AG09319 (cell line): Measurements from ENCODE around the gene LSM14B.

ENCODE experiments used
- DNase-seq: peaks from one replicate; pipeline ENCODE4 v3.0.0-alpha.2; 2010; ENCODE audit warnings: low read depth; ENCODE audit errors: extremely low read depth
- CTCF ChIP-seq: IDR thresholded peaks from 2 replicates; pipeline ENCODE4 v1.5.1; 2011; ENCODE audit warnings: low read depth, mild to moderate bottlenecking, inconsistent platforms, low read length, moderate library complexity

Gene LSM14B

GRCh38 chr20:62120365-62120762 is 1.9 kb upstream of the LSM14B start:
- no peak for DNase-seq
- no peak for TF ChIP-seq CTCF

GRCh38 chr20:62120990-62121775 is 1.1 kb upstream of the LSM14B start:
- DNase-seq, result no peak
- no peak for TF ChIP-seq CTCF

GRCh38 chr20:62122654-62123449 is 577 bp downstream of the LSM14B start:
- no peak for TF ChIP-seq CTCF
- no peak for DNase-seq

- no peak for DNase-seq
Observed at GRCh38 chr20:62123450-62124118, 1.3 kb downstream of the LSM14B start.

GRCh38 chr20:62126141-62126540 is 3.9 kb downstream of the LSM14B start:
- no peak for DNase-seq
- no peak for TF ChIP-seq CTCF

More at GRCh38 chr20:62123450-62124118, 1.3 kb downstream of the LSM14B start:
- TF ChIP-seq CTCF, result no peak

GRCh38 chr20:62127799-62128198 is 5.5 kb downstream of the LSM14B start:
- no peak for TF ChIP-seq CTCF
- no peak for DNase-seq
